GM20000 (cell line): ENCODE results near the gene RINT1.
"Not testable (repeated sequence)": the region's sequence is repeated elsewhere in the genome, so short reads cannot be mapped to it uniquely, and the experiment has no call there.

ENCODE experiments used
- DNase-seq: peaks from one replicate; pipeline ENCODE4 v3.0.0; 2012; ENCODE audit warnings: low spot score
- TF ChIP-seq, protein P1 (sequence below): IDR thresholded peaks from 2 replicates; pipeline ENCODE4 v1.5.1; 2012; ENCODE audit warnings: mild to moderate bottlenecking, control low read depth; ENCODE audit errors: extremely low read depth, missing control alignments

RINT1 gene

GRCh38 chr7:105521717-105522463, 10.1 kb upstream of the RINT1 start, which contains the start of gene PUS7:
Gene PUS7, minus strand, starts transcription at chr7:105522271. Its CDS starts 13,759 bp downstream, at chr7:105508512.
- TF ChIP-seq, protein P1, sequence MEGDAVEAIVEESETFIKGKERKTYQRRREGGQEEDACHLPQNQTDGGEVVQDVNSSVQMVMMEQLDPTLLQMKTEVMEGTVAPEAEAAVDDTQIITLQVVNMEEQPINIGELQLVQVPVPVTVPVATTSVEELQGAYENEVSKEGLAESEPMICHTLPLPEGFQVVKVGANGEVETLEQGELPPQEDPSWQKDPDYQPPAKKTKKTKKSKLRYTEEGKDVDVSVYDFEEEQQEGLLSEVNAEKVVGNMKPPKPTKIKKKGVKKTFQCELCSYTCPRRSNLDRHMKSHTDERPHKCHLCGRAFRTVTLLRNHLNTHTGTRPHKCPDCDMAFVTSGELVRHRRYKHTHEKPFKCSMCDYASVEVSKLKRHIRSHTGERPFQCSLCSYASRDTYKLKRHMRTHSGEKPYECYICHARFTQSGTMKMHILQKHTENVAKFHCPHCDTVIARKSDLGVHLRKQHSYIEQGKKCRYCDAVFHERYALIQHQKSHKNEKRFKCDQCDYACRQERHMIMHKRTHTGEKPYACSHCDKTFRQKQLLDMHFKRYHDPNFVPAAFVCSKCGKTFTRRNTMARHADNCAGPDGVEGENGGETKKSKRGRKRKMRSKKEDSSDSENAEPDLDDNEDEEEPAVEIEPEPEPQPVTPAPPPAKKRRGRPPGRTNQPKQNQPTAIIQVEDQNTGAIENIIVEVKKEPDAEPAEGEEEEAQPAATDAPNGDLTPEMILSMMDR, result no peak

GRCh38 chr7:105524423-105524822, 7.6 kb upstream of the RINT1 start:
- not testable (repeated sequence) for DNase-seq

More at GRCh38 chr7:105521717-105522463, 10.1 kb upstream of the RINT1 start, which contains the start of gene PUS7:
- peak; percentile 98 for DNase-seq

DNA sequence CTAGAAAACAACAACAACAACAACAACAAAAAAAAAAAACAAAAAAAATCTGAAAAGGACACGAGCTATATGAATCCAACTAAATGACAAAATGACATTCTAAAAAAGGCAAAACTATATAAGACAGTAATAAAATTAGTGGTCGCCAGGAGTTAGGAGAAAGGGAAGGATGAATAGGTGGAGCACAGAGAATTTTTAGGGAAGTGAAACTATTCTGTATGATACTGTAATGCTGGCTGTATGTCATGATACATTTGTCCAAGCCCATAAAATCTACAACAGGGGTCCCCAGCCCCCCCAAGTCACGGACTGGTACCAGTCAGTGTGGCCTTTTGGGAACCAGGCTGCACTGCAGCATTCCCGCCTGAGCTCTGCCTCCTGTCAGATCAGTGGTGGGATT, 7.2 kb upstream of the RINT1 start:
- no peak for DNase-seq
- TF ChIP-seq, protein P1, result no peak

- not testable (repeated sequence) for DNase-seq
Observed at GRCh38 chr7:105527737-105528136, 4.3 kb upstream of the RINT1 start.

GRCh38 chr7:105530126-105530525, 1.9 kb upstream of the RINT1 start:
- DNase-seq, result no peak
- TF ChIP-seq, protein P1, result no peak

DNA sequence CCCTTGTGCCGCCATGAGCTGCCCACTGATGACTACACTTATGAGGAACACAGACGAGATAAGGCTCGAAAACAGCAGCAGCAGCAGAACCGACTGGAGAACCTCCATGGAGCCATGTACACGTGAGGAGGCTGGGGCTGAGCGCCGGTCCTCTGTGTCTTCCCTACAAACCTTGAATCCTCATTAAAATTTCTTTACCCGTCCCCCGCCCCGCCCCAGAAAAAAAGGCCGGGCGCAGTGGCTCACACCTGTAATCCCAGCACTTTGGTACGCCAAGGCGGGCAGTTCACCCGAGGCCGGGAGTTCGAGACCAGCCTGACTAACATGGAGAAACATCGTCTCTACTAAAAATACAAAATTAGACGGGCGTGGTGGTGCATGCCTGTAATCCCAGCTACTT, 1.5 kb upstream of the RINT1 start:
- TF ChIP-seq, protein P1, result no peak

DNA sequence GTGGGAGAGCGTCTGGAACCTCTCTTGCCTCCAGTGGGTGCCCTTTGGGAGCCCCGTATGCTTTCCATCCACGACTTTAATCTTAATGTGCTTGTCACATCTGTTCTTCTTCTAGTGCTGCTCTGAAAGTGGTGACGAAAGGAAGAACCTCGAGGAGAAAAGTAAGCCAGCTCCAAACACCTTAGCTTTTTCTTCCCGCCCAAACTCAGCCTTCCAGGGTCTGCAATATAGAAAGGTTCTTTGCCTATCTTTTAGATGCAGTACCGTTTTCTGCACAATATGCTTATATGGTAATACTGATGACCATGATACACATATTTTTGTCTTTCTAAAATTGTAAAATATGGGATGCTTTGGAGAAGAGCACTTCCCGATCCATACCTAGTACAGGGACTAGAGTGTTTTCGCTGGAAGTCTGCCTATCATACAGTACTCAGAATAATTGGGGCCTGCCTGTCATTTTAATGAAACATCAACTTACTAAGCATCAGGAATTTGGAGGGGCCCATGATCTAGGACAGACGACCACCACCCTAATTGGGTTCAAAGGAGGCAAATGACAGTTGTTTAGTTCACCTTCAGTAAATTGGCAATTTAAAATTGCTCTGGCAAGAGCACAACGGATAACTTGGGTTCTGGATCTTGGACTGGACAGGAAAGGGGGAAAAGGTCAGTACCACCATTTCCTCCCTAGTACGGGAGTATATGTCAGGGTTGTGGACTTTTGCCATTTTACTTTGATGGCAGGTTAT, 884 bp downstream of the RINT1 start:
- TF ChIP-seq, protein P1, result no peak
- no peak for DNase-seq

More for the DNA sequence above, 1.5 kb upstream of the RINT1 start:
- no peak for DNase-seq

DNA sequence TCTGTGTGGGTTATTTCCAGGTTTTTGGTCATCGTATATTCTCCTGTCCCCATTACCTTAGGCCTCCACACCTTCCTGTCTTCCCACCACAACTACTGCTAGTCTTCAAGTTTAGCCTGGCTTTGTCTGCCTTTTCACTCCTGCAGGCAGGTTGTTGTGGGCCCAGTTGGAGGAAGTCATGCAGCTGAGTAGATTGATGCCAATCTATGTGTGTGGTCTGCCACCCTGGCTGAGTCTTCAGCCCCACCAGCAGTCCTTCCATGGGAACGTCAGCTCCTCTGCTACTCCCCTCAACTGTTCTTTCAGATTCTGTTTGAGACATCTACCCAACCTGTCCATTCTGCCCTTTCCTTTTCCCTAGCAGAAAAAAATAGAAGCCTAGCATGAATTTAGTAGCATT, 6.3 kb downstream of the RINT1 start:
- DNase-seq, result no peak
- TF ChIP-seq, protein P1, result no peak
